HCT116 (cell line): Measurements from ENCODE around the gene GJC1. TPM values are rescaled to one million over a fixed set of nuclear protein-coding genes. Genes with fewer than 3 reads are reported as not detected.

Experiments
- ATAC-seq: fragments of 200-7000 bp; cut with Tn5 transposase; 2 replicates; pipeline ENCODE4 v1.9.1; 2020; ENCODE audit warnings: mild to moderate bottlenecking, moderate library complexity
- BruUV-seq: library from RNA; stranded (reverse); fragments of 400-500 nt; replicated peaks from 2 replicates; lab custom pipeline; 2021; lab: Mats Ljungman, UMichigan
- CTCF ChIA-PET: fragments of 300-600 bp; sonication (Branson Sonifier 250); formaldehyde crosslinking; loops from one replicate; lab custom pipeline; 2021; ENCODE audit warnings: antibody characterized with exemption; lab: Charles Lee
- POLR2A ChIA-PET: fragments of 300-600, 350-600 bp; sonication (Branson Sonifier 250); formaldehyde crosslinking; loops from one replicate; lab custom pipeline; 2021; ENCODE audit warnings: antibody characterized with exemption; lab: Charles Lee
- RAD21 ChIA-PET, 2 experiments: fragments of 300-600 bp; sonication (Branson Sonifier 250); formaldehyde crosslinking; loops; one replicate each; lab custom pipeline; 2023; ENCODE audit warnings: low total read pairs in 2 of 2; ENCODE audit not compliant: uncharacterized antibody in 2 of 2, unreplicated experiment in 2 of 2, low non-redundant PET in 1 of 2; lab: Charles Lee
- DNase-seq: peaks from one replicate; pipeline ENCODE4 v3.0.0-alpha.2; 2010; ENCODE audit warnings: low read depth, low spot score
- H2AFZ ChIP-seq: fragments of 200-600 bp; shearing (Covaris generic), sonication (generic); 2 replicates; pipeline ENCODE4 v1.6.1; 2017; ENCODE audit warnings: low read depth, mixed run types, mixed read lengths, antibody characterized with exemption, low read length; ENCODE audit not compliant: poor library complexity, severe bottlenecking
- H3K27ac ChIP-seq: 2 replicates; pipeline ENCODE4 v1.5.1; 2012; ENCODE audit warnings: low read depth, low read length
- H3K27me3 ChIP-seq: fragments of 200-600 bp; sonication (generic); 2 replicates; pipeline ENCODE4 v1.6.1; 2016; ENCODE audit warnings: mixed run types, low read length, mixed read lengths; ENCODE audit not compliant: insufficient read depth
- H3K36me3 ChIP-seq, 2 experiments: fragments of 200-500 bp in 1 of 2; fragments of 200-600 bp in 1 of 2; sonication (Bioruptor generic) in 1 of 2; sonication (generic) in 1 of 2; 2 replicates each; pipeline versions ENCODE4 v1.5.1 to v1.6.1; 2014 to 2016; ENCODE audit warnings: low read length in 2 of 2, inconsistent platforms in 1 of 2, mixed read lengths in 1 of 2, mixed run types in 1 of 2; ENCODE audit not compliant: insufficient read depth in 2 of 2, control insufficient read depth in 1 of 2
- H3K4me1 ChIP-seq, 2 experiments: fragments of 200-600 bp in 1 of 2; sonication (generic) in 1 of 2; 2 replicates each; pipeline versions ENCODE4 v1.5.1 to v1.6.1; 2012 to 2017; ENCODE audit warnings: low read length in 2 of 2, inconsistent platforms in 1 of 2, mild to moderate bottlenecking in 1 of 2, mixed read lengths in 1 of 2, mixed run types in 1 of 2, moderate library complexity in 1 of 2; ENCODE audit not compliant: insufficient read depth in 2 of 2, control insufficient read depth in 1 of 2
- H3K4me2 ChIP-seq: fragments of 200-600 bp; sonication (generic); 2 replicates; pipeline ENCODE4 v1.6.1; 2017; ENCODE audit warnings: mixed run types, low read length, mixed read lengths
- H3K4me3 ChIP-seq, 2 experiments: fragments of 200-600 bp in 1 of 2; sonication (generic) in 1 of 2; replicated peaks in 1 of 2; 2 replicates each; pipeline ENCODE4 v1.5.1; 2011 to 2016; ENCODE audit warnings: low read length in 2 of 2, control low read depth in 1 of 2, low read depth in 1 of 2, mild to moderate bottlenecking in 1 of 2, mixed read lengths in 1 of 2, mixed run types in 1 of 2
- H3K79me2 ChIP-seq: fragments of 200-600 bp; sonication (generic); 2 replicates; pipeline ENCODE4 v1.6.1; 2017; ENCODE audit warnings: mild to moderate bottlenecking, mixed run types, low read length, moderate library complexity, mixed read lengths; ENCODE audit not compliant: insufficient read depth
- H3K9ac ChIP-seq: fragments of 200-600 bp; sonication (generic); 2 replicates; pipeline ENCODE4 v1.6.1; 2016; ENCODE audit warnings: low read length, mixed read lengths
- H3K9me2 ChIP-seq: fragments of 200-600 bp; sonication (generic), shearing (Covaris generic); 2 replicates; pipeline ENCODE4 v1.6.1; 2017; ENCODE audit warnings: mixed run types, mild to moderate bottlenecking, moderate library complexity; ENCODE audit not compliant: insufficient read depth
- H3K9me3 ChIP-seq, 2 experiments: fragments of 200-500 bp in 1 of 2; fragments of 200-600 bp in 1 of 2; sonication (Bioruptor generic) in 1 of 2; sonication (generic) in 1 of 2; 2 replicates each; pipeline ENCODE4 v1.6.1; 2014 to 2017; ENCODE audit warnings: low read length in 2 of 2, mixed read lengths in 2 of 2, inconsistent platforms in 1 of 2, low read depth in 1 of 2, mild to moderate bottlenecking in 1 of 2, mixed run types in 1 of 2, moderate library complexity in 1 of 2; ENCODE audit not compliant: control insufficient read depth in 1 of 2, insufficient read depth in 1 of 2
- H4K20me1 ChIP-seq: fragments of 200-600 bp; sonication (generic), shearing (Covaris generic); 2 replicates; pipeline ENCODE4 v1.6.1; 2017; ENCODE audit warnings: mixed run types, mild to moderate bottlenecking, moderate library complexity; ENCODE audit not compliant: insufficient read depth
- CBX3 ChIP-seq: IDR thresholded peaks from 2 replicates; pipeline ENCODE4 v1.6.1; 2012; ENCODE audit warnings: low read depth
- CEBPB ChIP-seq: IDR thresholded peaks from 2 replicates; pipeline ENCODE4 v1.6.1; 2012; ENCODE audit warnings: low read depth
- EGR1 ChIP-seq: IDR thresholded peaks from 2 replicates; pipeline ENCODE4 v1.6.1; 2012; ENCODE audit warnings: low read depth
- ELF1 ChIP-seq: IDR thresholded peaks from 2 replicates; pipeline ENCODE4 v1.6.1; 2012; ENCODE audit warnings: low read depth, borderline replicate concordance
- JUND ChIP-seq: IDR thresholded peaks from 2 replicates; pipeline ENCODE4 v1.6.1; 2012
- MAX ChIP-seq: IDR thresholded peaks from 2 replicates; pipeline ENCODE4 v1.6.1; 2012
- POLR2A ChIP-seq: IDR thresholded peaks from 2 replicates; pipeline ENCODE4 v1.7.0; 2011; ENCODE audit warnings: borderline replicate concordance; ENCODE audit not compliant: insufficient read depth, insufficient read length; ENCODE audit errors: extremely low read depth
- POLR2AphosphoS5 ChIP-seq: IDR thresholded peaks from 2 replicates; pipeline ENCODE4 v1.6.1; 2011; ENCODE audit warnings: mild to moderate bottlenecking, low read depth, low read length, moderate library complexity
- RAD21 ChIP-seq: IDR thresholded peaks from 2 replicates; pipeline ENCODE4 v1.6.1; 2012; ENCODE audit warnings: low read depth, mild to moderate bottlenecking
- SIN3A ChIP-seq: IDR thresholded peaks from 2 replicates; pipeline ENCODE4 v1.6.1; 2012; ENCODE audit warnings: low read depth
- SRF ChIP-seq: IDR thresholded peaks from 2 replicates; pipeline ENCODE4 v1.6.1; 2012; ENCODE audit warnings: low read depth
- TCF7L2 ChIP-seq: IDR thresholded peaks from 2 replicates; pipeline ENCODE4 v1.7.0; 2011; ENCODE audit warnings: borderline replicate concordance, inconsistent platforms; ENCODE audit not compliant: insufficient read depth, insufficient read length; ENCODE audit errors: extremely low read depth
- YY1 ChIP-seq: IDR thresholded peaks from 2 replicates; pipeline ENCODE4 v1.6.1; 2011; ENCODE audit warnings: low read length, low read depth, moderate library complexity, mild to moderate bottlenecking; ENCODE audit not compliant: insufficient replicate concordance; ENCODE audit errors: extremely low read depth
- ZFX ChIP-seq: fragments of 450-650 bp; IDR thresholded peaks from 2 replicates; pipeline ENCODE4 v1.6.1; 2017
- ZNF274 ChIP-seq: fragments of 200-500 bp; sonication (Bioruptor generic); IDR thresholded peaks from 2 replicates; pipeline ENCODE4 v1.6.1; 2014; ENCODE audit warnings: mild to moderate bottlenecking, low read depth, low read length, inconsistent platforms
- intact Hi-C: fragments of 100-400 bp; cut with micrococcal nuclease; formaldehyde crosslinking; loops from 2 replicates; pipeline ENCODE4 v1.10.0; 2022
- total RNA-seq: library from RNA; stranded (reverse); gene quantifications from one replicate; pipeline ENCODE4 v1.2.1, GENCODE V29; 2021; ENCODE audit not compliant: unreplicated experiment
- TF ChIP-seq, protein P1 (sequence below): IDR thresholded peaks from 2 replicates; pipeline ENCODE4 v1.6.1; 2011; ENCODE audit warnings: mild to moderate bottlenecking, low read length, moderate library complexity; ENCODE audit not compliant: insufficient replicate concordance; ENCODE audit errors: extremely low read depth
- TF ChIP-seq, protein P2 (sequence below): IDR thresholded peaks from 2 replicates; pipeline ENCODE4 v1.6.1; 2012

GJC1 gene
- total RNA-seq, 1 experiment from 2014 or later, result 62.4 TPM

DNA sequence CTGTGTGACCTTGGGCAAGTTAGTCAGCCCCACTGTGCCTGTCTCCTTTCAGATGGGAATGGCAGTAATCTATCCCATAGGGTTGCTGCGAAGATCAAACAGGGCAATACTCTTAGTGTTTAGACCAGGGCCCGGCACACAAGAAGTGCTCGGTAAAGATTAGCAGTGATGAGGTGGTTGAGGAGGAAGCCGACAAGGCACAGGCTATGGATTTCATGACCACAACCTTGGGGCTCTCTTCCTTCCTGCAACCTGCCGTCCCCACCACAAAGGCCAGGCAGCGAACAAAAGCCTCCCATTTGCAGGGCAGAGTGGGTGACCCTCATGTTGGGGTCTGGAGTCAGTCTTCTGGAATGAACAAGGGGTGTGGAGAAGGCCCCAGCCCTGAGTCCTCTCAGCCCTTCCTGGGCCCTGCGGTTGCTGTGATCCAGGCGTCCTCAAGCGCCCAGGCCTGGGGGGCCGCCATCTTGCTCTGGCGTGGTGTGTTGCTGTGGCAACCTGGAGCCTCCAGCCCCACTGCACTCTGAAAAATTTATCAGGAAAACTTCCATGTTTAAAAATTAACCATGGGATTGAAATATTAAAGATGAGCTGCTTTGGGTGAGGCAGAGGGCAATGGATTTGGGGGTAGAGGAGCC, 61.5 kb downstream of the GJC1 start:
- H3K4me2 ChIP-seq, result no peak overlapping the region
- H4K20me1 ChIP-seq, result no peaks in the 10 kb centered on the region
- no peak overlapping the region for H3K4me3 ChIP-seq
- intact Hi-C loops, result no loop called here
- H2AFZ ChIP-seq, result no peak overlapping the region
- H3K9me2 ChIP-seq, result no peaks in the 10 kb centered on the region
- ChIA-PET CTCF (no interaction called here), POLR2A (no interaction called here), RAD21 (no interaction called here)
- H3K9me3 ChIP-seq, result no peaks in the 10 kb centered on the region
- no peaks in the 10 kb centered on the region for H3K79me2 ChIP-seq
- TF ChIP-seq, protein P1, sequence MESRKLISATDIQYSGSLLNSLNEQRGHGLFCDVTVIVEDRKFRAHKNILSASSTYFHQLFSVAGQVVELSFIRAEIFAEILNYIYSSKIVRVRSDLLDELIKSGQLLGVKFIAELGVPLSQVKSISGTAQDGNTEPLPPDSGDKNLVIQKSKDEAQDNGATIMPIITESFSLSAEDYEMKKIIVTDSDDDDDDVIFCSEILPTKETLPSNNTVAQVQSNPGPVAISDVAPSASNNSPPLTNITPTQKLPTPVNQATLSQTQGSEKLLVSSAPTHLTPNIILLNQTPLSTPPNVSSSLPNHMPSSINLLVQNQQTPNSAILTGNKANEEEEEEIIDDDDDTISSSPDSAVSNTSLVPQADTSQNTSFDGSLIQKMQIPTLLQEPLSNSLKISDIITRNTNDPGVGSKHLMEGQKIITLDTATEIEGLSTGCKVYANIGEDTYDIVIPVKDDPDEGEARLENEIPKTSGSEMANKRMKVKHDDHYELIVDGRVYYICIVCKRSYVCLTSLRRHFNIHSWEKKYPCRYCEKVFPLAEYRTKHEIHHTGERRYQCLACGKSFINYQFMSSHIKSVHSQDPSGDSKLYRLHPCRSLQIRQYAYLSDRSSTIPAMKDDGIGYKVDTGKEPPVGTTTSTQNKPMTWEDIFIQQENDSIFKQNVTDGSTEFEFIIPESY, result no peak
- TF ChIP-seq ELF1 (no peak), POLR2AphosphoS5 (no peak), SRF (no peak), SIN3A (no peak)
- ATAC-seq, result no peak
- no peaks in the 10 kb centered on the region for H3K36me3 ChIP-seq
- no peak for DNase-seq
- no TSS peak for BruUV-seq
- no peak overlapping the region for H3K27ac ChIP-seq
- H3K9ac ChIP-seq, result no peak overlapping the region
- no peaks in the 10 kb centered on the region for H3K4me1 ChIP-seq
- H3K27me3 ChIP-seq, result no peaks in the 10 kb centered on the region

DNA sequence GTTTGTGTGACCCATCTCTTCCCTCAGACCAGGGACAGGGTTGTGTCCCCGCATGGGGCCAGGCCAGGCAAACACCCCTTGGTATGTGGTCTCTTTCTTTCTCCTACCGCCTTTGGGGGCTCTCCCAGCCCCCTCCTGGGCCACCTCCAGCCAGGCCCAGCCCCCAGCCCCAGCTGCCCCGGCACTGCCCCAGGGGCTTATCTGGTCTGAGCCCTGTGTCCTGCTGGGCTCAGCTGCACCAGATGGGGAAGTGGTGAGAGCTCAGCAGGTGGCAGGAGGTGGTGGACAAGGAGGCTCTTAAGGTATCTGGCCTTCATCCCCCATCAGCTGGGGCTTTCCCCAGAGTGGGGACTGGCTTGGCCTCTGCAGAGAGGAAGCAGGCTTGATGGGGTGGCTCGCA, 62.6 kb downstream of the GJC1 start:
- intact Hi-C loops, result no loop called here
- no peaks in the 10 kb centered on the region for H3K9me2 ChIP-seq
- H3K4me1 ChIP-seq, result no peaks in the 10 kb centered on the region
- no peak for DNase-seq
- no peak overlapping the region for H3K4me2 ChIP-seq
- H3K4me3 ChIP-seq, result no peak overlapping the region
- ATAC-seq, result no peak
- no peak overlapping the region for H3K27ac ChIP-seq
- H3K27me3 ChIP-seq, result no peaks in the 10 kb centered on the region
- no peaks in the 10 kb centered on the region for H3K9me3 ChIP-seq
- H3K36me3 ChIP-seq, result no peaks in the 10 kb centered on the region
- CTCF ChIA-PET, result no interaction called here
- H3K9ac ChIP-seq, result no peak overlapping the region
- H4K20me1 ChIP-seq, result no peaks in the 10 kb centered on the region
- BruUV-seq, result no TSS peak
- H2AFZ ChIP-seq, result no peak overlapping the region
- RAD21 ChIA-PET, result no interaction called here
- POLR2A ChIA-PET, result no interaction called here
- H3K79me2 ChIP-seq, result no peaks in the 10 kb centered on the region
- TF ChIP-seq CEBPB, result no peak
- TF ChIP-seq, protein P1, result no peak
- TF ChIP-seq TCF7L2, result no peak
- TF ChIP-seq EGR1, result no peak
- TF ChIP-seq, protein P2, sequence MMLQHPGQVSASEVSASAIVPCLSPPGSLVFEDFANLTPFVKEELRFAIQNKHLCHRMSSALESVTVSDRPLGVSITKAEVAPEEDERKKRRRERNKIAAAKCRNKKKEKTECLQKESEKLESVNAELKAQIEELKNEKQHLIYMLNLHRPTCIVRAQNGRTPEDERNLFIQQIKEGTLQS, result no peak
- TF ChIP-seq ZNF274, result no peak
- no peak for TF ChIP-seq CBX3
- no peak for TF ChIP-seq YY1
- no peak for TF ChIP-seq MAX
- no peak for TF ChIP-seq ZFX
- TF ChIP-seq RAD21, result no peak
- TF ChIP-seq JUND, result no peak
- no peak for TF ChIP-seq ELF1
- TF ChIP-seq SIN3A, result no peak
- TF ChIP-seq POLR2A, result no peak
